HG03442 (cell line): ENCODE measurements around the gene SLC17A2.
"Not testable (repeated sequence)": the region's sequence is repeated elsewhere in the genome, so short reads cannot be mapped to it uniquely, and the experiment has no call there.

Experiments used
- ATAC-seq: cut with Tn5 transposase; IDR thresholded peaks from one replicate; pipeline ENCODE4 v1.9.1; 2021; ENCODE audit warnings: mild to moderate bottlenecking, moderate library complexity; ENCODE audit not compliant: unreplicated experiment

SLC17A2 gene

DNA sequence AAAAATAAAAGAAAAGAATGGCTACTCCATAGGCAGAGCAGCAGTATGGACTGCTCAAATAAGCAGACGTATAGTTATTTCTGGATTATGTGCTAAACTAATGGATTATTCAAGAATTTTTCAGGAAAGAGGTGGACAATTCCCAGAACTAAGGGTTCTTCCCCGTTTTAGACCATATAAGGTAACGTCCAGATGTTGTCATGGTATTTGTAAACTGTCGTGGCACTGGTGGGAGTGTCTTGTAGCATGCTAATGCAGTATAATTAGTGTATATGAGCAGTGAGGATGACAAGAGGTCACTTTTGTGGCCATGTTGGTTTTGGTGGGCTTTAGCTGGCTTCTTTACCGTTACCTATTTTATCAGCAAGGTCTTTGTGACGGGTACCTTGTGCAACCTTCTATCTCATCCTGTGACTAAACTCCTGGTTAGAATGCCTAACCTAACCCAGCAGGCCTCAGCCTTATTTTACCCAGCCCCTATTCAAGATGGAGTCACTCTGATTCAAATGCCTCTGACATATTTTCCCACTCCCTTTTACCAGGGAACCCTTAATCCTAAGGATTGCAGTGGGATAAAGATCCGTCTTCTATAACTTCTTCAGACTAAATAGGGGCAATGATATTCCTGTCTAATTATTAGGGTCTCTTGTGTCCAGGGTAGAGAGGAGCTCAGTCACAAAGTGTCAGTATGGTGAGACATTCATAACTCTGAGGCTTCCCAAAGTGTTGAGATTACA, 21.0 kb upstream of the SLC17A2 start:
- ATAC-seq, result no peak

DNA sequence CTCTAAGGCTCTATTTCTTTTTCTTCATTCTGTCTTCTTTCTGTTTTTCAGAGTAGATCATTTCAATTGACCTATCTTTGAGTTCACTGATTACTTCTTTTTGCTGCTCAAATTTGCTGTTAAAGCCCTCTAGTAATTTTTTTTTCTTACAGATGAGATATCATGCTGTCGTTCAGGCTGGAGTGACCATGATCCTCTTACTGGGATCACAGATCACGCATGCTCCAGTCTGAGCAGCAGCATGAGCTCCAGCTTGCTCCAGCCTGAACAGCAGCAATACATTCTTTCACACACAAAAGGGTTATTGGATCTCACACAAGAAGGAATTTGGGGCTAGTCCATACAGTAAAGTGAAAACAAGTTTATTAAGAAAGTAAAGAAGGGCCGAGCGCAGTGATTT, 19.8 kb upstream of the SLC17A2 start:
- ATAC-seq, result no peak

DNA sequence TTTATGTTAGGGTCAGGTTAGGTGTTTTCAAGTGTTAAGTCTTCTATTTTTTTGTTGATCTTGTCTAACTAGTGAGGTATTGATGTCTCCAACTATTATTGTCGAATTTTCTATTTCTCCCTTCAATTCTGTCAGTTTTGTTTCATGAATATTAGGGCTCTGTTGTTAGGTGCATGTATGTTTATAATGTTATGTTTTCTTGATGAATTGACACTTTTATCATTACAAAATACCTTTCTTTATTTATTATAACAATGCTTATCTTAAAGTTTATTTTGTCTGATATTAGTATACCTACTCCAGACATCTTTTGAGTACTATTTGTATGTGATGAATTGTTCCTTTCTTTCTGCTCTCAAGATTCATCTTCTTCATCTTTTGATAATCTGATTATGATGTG, 19.2 kb upstream of the SLC17A2 start:
- ATAC-seq, result no peak

DNA sequence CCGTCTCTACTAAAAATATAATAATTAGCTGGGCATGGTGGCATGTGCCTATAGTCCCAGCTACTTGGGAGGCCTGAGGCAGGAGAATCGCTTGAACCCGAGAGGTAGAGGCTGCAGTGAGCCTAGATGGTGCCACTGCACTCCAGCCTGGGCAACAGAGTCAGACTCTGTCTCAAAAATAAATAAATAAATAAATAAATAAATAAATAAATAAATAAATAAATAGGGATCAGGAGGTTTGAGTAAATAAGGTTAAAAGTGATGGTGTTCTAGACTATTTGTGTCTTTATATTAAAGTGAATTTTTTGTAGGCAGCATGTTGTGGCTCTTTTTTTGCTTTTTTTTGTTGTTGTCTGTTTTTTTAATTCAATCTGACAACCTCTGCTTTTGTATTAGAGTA, 17.0 kb upstream of the SLC17A2 start:
- not testable (repeated sequence) for ATAC-seq

DNA sequence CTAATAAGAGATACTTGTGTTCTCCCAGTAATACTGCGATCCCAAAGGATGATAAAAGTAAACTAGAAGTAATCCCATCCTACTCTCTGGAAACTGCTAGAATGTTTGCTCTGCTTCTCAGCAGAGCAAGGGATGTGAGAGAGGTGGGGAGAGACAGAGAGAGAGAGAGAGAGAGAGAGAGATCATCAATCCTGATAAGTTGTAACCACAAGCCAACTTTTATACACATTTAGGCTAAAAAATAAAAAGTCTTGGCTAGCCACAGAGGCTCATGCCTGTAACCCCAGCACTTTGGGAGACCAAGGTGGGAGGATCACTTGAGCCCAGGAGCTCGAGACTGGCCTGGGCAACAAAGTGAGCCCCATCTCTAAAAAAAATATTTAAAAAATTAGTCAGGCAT, 16.1 kb upstream of the SLC17A2 start:
- no peak for ATAC-seq

DNA sequence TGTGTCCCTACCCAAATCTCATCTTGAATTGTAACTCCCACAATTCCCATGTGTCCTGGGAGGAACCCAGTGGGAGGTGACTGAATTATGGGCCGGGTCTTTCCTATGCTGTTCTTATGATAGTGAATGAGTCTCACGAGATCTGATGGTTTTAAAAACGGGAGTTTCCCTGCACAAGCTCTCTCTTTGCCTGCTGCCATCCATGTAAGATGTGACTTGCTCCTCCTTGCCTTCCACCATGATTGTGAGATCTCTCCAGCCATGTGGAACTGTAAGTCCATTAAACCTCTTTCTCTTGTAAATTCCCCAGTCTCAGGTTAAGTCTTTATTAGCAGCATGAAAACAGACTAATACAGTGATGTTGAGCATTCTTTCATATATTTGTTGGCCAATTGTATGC, 15.2 kb upstream of the SLC17A2 start:
- not testable (repeated sequence) for ATAC-seq

DNA sequence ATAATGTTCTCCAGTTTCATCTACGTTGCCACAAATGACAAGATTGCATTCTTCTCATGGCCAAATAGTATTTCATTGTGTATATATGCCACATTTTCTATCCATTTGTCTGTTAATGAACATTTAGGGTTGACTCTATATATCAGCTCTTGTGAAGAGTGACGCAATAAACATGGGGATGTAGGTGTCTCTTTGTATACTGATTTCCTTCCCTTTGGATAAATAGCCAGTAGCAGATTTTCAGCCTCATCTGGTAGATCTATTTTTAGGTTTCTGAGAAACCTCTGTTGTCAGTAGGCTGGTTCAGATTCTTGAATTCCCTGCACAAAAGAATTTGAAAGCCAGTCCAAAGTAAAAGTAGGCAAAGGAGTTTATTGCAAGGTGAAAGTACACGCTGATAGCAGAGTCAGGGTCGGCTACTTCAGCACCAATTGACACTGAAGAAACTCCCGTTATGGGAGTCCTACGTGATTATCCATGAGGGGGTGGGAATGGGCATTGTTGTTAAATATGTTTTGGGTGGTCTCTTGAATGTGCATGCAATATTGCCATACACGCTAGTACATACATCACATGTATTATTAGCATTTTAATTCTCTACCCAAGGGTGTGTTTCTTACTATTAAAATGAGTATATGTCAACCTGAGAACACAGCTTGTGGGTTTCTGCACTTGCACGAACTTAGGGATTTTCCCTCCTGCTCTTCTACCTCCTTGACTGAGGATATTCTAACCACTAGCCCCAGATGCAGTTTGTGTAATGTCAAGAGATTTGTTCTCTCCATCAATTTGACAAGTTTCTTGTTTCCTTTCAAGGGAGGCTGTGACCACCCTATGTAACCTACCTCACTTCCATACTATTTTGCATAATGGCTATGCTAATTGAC, 14.4 kb upstream of the SLC17A2 start:
- ATAC-seq, result peak; percentile 97

DNA sequence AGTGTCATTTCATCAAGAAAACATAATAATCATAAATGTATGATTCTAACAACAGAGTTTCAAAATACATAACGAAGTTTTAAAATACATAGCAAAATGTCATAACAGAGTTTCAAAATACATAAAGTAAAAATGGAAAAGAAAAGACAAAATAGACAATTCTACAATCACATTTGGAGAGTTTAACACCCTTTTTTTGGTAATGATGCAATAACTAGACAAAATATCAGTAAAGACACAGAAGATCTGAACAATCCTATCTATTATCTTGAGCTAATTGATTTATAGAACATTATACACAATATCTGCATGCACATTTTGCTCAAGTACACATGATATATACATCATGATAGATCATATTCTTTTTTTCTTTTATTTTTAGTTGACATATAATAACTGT, 13.4 kb upstream of the SLC17A2 start:
- ATAC-seq, result no peak

DNA sequence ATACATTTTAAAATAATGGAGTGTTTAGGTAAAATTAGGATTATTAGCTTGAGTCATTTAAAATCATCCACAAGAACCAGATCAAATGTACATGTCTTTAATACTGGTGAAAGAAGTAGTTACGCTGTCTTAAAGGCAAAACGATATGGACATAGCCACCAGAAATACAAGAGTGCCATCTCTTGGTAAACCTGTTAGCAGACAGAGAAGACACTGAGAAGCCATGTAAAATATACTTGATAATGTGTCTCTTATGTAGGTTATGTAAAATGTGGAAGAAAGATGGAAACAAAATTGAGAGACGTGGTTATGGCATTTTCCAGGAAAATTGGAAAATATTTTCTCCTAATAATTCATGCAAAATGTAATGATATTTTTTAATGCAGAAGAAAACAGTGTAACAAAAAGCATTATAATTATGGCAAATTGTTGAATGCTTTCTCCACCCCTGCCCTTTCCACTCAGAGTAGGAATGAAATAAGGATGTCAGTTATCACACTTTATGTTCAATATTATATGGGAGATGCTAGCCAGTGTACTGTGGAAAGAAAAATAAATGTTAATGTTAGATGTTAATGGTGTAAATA, 12.2 kb upstream of the SLC17A2 start:
- ATAC-seq, result no peak

DNA sequence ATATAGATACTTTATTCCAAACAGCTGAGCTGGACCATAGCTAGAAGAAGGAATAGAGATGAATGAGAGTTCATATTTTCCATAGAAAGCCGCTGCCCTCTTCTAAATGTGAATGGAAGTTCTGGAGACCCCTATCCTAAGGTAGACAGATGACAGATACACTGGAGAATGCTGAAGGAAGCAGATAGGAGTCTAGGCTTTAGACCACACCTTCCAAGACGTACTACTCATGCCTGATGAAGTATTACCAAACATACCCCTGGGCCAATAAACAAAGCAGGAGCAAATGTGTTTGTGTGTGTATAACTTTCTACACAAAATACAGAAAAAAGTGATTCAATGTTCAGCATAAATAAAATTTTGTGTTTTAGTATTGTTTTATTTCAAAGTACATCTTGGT, 9.1 kb upstream of the SLC17A2 start:
- ATAC-seq, result no peak

DNA sequence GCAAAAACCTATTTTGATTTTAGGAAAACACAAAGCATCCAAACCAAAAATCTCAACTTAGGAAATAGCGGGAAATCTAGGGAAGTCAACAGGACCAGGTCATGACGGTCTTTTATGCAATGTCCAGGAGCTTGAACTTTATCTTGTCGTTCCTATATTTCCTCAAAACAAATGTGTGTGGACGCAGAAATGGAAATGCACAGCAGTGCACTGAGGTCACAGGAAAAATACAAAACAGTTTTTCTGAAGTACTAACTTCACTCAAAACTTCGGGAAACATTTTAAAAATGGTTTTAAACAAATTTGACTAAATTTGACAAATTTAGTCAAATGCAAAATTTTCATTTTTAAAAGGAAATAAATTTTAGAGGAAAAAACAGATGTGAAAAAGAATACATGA, 5.5 kb upstream of the SLC17A2 start:
- ATAC-seq, result no peak

DNA sequence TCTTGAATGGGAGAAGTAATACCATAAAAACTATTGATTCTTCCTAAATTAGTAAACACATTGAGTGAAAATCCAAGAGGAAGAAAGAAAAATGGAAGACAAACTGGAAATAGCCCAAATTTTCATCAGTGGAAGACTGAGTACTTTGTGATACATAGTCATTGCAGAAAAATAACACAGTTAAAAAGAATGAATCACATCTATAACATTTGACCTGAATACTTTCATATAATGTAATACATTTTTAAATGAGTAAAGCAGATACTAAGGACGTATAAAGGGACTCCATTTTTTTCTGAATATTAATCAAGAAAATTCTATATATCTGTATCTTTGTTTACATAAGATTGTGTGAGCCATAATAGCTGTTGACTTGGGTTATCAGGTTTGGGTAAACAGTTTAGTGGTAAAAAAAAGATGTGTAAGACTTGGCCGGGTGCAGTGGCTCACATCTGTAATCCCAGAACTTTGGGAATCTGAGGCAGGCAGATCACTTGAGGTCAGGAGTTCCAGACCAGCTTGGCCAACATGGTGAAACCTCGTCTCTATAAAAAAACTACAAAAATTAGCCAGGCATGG, 4.3 kb upstream of the SLC17A2 start:
- no peak for ATAC-seq

DNA sequence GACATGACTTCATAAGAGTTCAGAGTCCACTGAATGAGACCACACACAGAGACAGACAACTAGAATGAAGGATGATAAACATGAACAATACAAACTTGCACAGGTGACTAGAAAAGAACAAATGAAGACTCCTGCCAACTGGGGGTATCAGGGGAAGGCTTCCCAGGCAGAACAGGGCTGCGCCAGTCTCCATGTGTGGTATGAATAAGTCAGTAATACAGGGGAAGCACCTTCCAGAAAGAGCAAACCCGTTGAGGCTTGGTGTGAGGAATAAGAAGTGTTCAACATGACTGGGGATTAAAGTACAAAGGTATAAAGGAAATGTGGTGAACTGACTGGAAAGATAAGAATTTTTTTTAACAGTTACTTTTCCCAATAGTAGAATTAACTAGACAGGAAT, 3.7 kb upstream of the SLC17A2 start:
- no peak for ATAC-seq

DNA sequence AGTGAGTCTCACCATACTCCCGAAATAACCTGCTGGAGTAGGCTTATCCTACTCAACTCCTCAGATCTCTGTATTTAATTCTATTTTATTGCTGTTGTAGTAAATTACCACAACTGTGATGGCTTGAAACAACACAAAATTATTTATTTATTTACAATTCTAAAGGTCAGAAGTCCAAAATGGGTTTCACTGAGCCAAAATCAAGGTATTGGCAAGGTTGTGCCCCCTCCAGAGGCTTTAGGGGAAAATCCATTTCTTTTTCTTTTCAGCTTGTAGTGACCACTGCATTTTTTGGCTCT, 869 bp upstream of the SLC17A2 start:
- ATAC-seq, result no peak

DNA sequence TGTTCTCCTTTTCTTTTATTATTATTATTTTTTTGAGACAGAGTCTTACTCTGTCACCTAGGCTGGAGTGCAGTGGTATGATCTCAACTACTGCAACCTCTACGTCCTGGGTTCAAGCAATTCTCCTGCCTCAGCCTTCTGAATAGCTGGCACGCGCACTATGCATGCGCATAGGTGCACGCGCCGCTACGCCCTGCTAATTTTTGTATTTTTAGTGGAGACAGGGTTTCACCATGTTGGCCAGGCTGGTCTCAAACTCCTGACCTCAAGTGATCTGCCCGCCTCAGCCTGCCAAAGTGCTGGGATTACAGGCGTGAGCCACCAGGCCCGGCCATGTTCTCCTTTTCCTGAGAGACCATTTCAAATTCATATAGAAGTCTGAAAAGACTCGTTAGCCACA, 706 bp downstream of the SLC17A2 start:
- ATAC-seq, result not testable (repeated sequence)

DNA sequence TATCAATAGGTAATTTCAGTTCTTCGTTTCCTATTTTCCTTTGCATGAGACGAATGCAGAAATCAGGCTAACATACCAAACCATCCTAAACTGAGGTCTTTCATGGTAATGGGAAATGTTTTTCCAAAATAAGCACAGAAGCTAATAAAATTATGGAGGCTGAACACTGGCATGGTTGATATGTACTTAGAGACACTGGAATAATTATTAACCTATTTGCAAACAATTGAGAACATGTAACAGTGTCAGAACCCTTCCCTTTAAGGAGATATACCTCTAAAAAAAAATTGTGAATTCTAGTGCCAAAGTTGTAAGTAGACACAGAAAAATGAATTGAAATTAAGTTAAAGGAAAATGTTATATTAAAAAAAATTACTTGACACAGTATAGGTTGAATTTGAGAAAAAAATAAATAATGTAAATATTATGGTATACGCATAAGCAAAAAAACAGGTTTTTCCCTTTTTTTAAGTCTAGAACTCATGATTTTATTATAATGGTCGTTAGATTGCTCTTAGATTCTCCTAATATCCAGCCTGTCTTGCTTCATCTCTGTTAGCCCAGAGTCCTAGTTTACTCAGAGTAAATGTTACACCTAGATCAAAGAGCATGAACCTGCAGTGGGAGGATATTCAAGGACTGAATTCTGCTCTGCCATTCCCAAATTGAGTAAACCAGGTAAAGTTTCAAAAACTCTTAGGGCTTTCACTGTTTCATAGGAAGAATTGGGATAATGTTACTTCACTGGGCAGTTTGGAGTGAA, 1.7 kb downstream of the SLC17A2 start:
- ATAC-seq, result no peak

DNA sequence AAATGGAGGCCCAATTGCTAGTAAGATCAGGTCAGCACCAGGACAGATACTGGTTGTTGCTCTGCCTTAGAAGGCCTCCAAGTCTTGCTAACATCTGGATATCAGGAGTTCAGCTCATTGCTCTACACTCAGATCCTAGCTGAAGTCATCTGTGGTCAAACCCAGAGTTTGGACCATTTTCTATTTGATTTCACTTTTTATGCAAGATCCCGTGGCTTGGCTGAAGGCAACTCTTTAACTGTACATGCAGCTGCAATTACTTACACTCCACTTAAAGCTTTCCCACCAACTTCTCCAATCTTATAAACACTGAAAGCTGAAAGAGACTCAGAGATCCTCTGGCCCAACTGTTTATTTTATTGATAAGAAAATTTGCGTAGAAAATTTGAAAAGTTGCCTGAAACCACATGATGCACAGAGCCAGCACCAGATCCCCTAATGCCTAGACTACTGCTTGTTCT, 2.7 kb downstream of the SLC17A2 start:
- ATAC-seq, result no peak

DNA sequence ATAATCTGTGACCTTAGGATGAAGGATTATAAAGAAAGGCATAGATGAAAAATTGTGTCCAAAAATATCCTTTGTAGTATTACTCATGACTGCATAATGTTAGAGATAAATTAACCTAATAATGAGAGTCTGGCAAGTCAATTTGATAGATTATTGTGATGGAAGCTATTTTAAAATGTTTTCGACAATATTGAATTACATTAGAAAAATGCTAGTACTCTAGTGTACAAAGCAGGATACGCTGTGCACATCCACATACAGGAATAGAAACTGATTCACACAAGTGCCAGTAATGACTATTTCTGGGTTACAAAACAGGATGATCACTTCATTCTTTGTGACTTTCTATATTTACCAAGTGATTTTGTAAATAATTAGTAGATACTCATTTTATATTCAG, 3.3 kb downstream of the SLC17A2 start:
- ATAC-seq, result no peak

DNA sequence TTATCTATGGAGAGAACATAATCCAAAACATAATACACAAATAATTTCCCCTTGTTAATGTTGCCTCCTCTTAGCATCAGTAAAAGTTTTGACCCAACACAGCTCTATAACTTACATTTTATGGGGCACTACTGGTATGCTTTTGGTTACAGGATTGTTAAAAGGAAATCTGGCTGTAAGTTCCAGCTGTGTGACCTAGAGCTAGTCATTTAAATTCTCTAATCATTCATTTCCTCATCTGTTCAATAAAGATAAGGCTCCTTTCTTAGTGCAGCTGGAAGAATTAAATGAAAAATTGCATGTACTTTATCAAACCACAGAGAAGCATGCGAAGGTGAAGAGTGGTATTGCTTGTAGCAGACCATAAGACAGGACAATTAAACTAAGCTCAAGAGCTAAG, 4.6 kb downstream of the SLC17A2 start:
- no peak for ATAC-seq

DNA sequence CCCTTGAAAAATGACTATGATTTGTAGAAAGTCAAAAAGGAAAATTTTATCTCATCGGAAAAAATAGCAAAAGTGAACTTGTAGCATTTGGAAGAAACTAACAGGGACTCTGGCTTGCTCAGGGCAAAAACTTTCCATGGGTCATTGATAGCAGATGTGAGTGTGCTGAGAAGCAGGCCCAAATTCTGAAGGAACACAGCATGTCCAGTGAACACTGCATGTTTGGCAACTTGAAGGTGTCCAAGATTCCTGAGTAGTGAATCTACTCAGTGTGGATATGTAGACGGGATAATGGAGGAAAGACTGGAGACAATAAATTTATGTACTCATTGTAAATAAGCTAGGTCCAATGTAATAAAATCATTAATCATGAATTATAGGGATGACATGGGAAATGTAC, 8.2 kb downstream of the SLC17A2 start:
- no peak for ATAC-seq
